Thymus (tissue), 11 donors: ENCODE measurements around the gene MGAT1. TPM values are rescaled to one million over a fixed set of nuclear protein-coding genes. Genes with fewer than 3 reads are reported as not detected.
"Not testable (repeated sequence)": the region's sequence is repeated elsewhere in the genome, so short reads cannot be mapped to it uniquely, and the experiment has no call there.

Source experiments
- DNase-seq, 9 donors: peaks; one replicate each; pipeline ENCODE4 v3.0.0-alpha.2; 2013; ENCODE audit warnings: low spot score in 9 of 9, low read depth in 6 of 9, missing footprints in 1 of 9
- H3K27ac ChIP-seq, 2 donors: one replicate each; pipeline ENCODE4 v1.5.1; 2013; ENCODE audit warnings: control low read depth in 1 of 2, low read depth in 1 of 2, low read length in 1 of 2, mild to moderate bottlenecking in 1 of 2, moderate library complexity in 1 of 2
- H3K27me3 ChIP-seq, 2 donors: one replicate each; pipeline ENCODE4 v1.5.1; 2013; ENCODE audit warnings: low read length in 1 of 2; ENCODE audit not compliant: control insufficient read depth in 2 of 2, insufficient read depth in 1 of 2
- H3K36me3 ChIP-seq, 2 donors: one replicate each; pipeline ENCODE4 v1.5.1; 2013; ENCODE audit warnings: low read length in 1 of 2, mild to moderate bottlenecking in 1 of 2, moderate library complexity in 1 of 2; ENCODE audit not compliant: control insufficient read depth in 2 of 2, insufficient read depth in 2 of 2
- H3K4me1 ChIP-seq, 2 donors: one replicate each; pipeline ENCODE4 v1.5.1; 2013; ENCODE audit warnings: low read length in 2 of 2; ENCODE audit not compliant: control insufficient read depth in 2 of 2, insufficient read depth in 2 of 2
- H3K4me3 ChIP-seq, 2 donors: one replicate each; pipeline ENCODE4 v1.5.1; 2013; ENCODE audit warnings: low read length in 2 of 2, control low read depth in 1 of 2, mild to moderate bottlenecking in 1 of 2
- H3K9me3 ChIP-seq, 2 donors: one replicate each; pipeline ENCODE4 v1.5.1; 2013; ENCODE audit warnings: low read length in 1 of 2, mild to moderate bottlenecking in 1 of 2; ENCODE audit not compliant: control insufficient read depth in 2 of 2, insufficient read depth in 1 of 2
- WGBS: extraction: QIAGEN DNeasy Blood & Tissue Kit; methylation state at CpG from one replicate; pipeline ENCODE4 v1.1.7; 2013; 5-methylcytosine and 5-hydroxymethylcytosine counted together
- polyA plus RNA-seq: library from polyadenylated mRNA; stranded (reverse); fragments of 200-250 nt; gene quantifications from one replicate; pipeline ENCODE4 v1.2.3, GENCODE V29; 2013
- total RNA-seq: library from RNA; stranded (reverse); fragments of 120-200 nt; gene quantifications from one replicate; pipeline ENCODE4 v1.2.4, GENCODE V29; 2013
- donor health status: healthy.

MGAT1 gene
- total and polyA plus RNA-seq, 2 donors, result 53.4 to 129 TPM

DNA sequence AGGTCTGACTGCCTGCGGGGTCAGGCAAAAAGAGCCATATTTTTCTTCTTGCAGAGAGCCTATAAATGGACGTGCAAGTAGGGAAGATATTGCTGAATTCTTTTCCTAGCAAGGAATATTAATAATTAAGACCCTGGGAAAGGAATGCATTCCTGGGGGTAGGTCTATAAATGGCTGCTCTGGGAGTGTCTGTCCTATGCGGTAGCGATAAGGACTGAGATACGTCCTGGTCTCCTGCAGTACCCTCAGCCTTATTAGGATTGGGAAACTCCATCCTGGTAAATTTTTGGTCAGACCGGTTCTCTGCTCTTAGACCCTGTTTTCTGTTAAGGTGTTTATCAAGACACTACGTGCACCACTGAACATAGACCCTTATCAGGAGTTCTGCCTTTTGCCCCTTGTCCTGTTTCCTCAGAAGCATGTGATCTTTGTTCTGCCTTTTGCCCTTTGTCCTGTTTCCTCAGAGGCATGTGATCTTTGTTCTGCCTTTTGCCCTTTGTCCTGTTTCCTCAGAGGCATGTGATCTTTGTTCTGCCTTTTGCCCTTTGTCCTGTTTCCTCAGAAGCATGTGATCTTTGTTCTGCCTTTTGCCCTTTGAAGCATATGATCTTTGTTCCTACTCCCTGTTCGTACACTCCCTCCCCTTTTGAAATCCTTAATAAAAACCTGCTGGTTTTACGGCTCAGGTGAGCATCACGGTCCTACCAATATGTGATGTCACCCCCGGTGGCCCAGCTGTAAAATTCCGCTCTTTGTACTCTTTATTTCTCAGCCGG is 26.3 kb upstream of the MGAT1 start:
- not testable (repeated sequence) for DNase-seq, H3K27me3 ChIP-seq, H3K36me3 ChIP-seq, H3K4me3 ChIP-seq
- peaks cover 21 to 45% of the 10 kb centered on the region in 2 donors for H3K4me1 ChIP-seq
- 91% methylated on average over 13 of the region's 13 CpGs for WGBS
- peak overlapping the region in 1 of 2 donors; percentile 43 for H3K27ac ChIP-seq
- peaks cover 0 to 26% of the 10 kb centered on the region in 2 donors for H3K9me3 ChIP-seq

DNA sequence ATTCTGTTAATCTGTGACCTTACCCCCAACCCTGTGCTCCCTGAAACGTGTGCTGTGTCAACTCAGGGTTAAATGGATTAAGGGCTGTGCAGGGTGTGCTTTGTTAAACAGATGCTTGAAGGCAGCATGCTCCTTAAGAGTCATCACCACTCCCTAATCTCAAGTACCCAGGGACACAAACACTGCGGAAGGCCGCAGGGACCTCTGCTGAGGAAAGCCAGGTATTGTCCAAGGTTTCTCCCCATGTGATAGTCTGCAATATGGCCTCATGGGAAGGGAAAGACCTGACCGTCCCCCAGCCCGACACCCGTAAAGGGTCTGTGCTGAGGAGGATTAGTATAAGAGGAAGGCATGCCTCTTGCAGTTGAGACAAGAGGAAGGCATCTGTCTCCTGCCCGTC is 24.8 kb upstream of the MGAT1 start:
- not testable (repeated sequence) for DNase-seq, H3K27ac ChIP-seq
- peaks cover 0 to 26% of the 10 kb centered on the region in 2 donors for H3K9me3 ChIP-seq

DNA sequence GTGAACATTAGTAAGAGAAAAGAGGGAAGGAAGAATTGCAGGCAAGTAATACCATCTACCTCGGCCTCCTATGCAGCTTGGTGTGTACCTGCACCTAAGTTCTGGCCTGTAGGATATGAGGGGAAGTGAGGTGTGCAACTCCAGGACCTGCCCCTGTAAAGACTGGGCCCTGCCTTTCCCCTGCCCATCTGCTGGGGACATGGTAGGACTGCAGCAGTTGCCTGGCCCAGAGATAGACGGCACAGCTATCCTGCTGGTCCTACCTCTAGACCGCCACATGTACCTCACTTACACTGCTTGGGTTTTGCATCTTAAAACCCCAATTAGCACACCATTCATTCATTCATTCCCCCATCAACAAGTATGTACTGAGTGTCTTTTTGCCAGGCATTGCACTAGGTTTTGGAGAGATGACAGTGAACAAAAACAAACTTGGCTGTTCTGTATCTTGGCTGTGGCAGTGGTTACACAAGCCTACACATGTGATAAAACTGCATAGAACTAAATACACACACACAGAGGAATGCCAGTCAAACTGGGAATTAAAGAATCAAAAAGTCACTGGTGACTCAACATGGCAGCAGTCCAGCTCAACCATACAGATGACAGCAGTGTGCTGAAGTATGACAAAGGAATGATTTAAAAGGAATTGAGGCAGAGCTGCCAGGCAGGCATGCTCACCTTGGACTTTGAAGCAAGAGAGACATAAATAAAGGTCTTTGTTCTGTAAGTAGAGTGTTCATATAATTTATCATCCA is 23.3 kb upstream of the MGAT1 start:
- Histone ChIP-seq H3K4me1 (peaks cover 11 to 33% of the 10 kb centered on the region in 2 donors), H3K27ac (peak overlapping the region in 1 of 2 donors; percentile 3), H3K4me3 (no peak overlapping the region), H3K27me3 (no peaks in the 10 kb centered on the region), H3K36me3 (peaks cover 4 to 8% of the 10 kb centered on the region in 2 donors), H3K9me3 (peaks cover 0 to 26% of the 10 kb centered on the region in 2 donors)
- WGBS, result 98% methylated on average over 3 of the region's 3 CpGs
- DNase-seq, result no peak

More for the DNA sequence above, 24.8 kb upstream of the MGAT1 start:
- WGBS, result 97% methylated on average over 7 of the region's 7 CpGs
- peaks cover 16 to 42% of the 10 kb centered on the region in 2 donors for H3K4me1 ChIP-seq
- H3K27me3 ChIP-seq, H3K4me3 ChIP-seq, H3K36me3 ChIP-seq: not testable (repeated sequence)

DNA sequence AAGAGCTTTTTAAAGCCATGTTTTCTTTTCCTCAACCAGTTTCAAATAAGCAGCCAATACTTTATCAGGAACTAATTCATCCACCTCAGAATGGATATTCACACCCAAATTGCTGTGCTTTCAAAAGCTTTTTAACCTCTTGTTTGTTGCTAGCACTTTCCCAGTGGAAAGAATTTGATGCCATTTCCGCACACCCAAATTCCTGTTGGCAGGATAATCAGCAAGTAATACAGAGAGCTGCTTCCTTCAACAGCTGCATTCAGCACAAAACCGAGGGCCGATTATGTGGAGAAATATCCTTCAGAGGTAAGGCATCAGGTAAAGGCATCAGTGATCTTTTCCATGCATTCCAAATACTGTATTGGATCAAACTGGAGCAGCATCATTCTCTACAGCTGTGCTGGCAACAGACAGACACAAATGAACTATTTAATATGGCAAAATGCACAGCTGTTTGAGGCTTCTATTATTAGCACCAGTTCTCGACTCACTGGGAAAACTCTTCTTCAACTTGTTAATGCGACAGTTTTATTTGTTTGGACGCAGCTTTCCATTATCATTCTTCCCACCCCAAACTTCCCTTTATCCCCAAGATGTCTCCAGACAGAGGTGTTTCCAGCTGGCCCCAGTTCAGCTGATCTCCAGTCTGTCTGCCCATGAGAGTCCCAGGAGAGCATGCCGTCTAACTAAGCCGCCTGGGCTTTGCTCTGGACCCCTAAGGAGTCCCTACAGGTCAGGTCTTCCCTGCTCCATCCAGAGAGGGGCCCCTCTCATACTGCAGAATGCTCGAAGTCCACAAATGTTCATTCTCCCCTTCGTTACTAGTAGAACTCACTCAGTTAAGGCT is 22.2 kb upstream of the MGAT1 start:
- Histone ChIP-seq H3K36me3 (peaks cover 2 to 4% of the 10 kb centered on the region in 2 donors), H3K4me1 (peaks cover 5 to 23% of the 10 kb centered on the region in 2 donors), H3K27me3 (no peaks in the 10 kb centered on the region), H3K4me3 (no peak overlapping the region), H3K27ac (no peak overlapping the region), H3K9me3 (peaks cover 0 to 19% of the 10 kb centered on the region in 2 donors)
- no peak for DNase-seq
- WGBS, result 91% methylated on average over 10 of the region's 10 CpGs

DNA sequence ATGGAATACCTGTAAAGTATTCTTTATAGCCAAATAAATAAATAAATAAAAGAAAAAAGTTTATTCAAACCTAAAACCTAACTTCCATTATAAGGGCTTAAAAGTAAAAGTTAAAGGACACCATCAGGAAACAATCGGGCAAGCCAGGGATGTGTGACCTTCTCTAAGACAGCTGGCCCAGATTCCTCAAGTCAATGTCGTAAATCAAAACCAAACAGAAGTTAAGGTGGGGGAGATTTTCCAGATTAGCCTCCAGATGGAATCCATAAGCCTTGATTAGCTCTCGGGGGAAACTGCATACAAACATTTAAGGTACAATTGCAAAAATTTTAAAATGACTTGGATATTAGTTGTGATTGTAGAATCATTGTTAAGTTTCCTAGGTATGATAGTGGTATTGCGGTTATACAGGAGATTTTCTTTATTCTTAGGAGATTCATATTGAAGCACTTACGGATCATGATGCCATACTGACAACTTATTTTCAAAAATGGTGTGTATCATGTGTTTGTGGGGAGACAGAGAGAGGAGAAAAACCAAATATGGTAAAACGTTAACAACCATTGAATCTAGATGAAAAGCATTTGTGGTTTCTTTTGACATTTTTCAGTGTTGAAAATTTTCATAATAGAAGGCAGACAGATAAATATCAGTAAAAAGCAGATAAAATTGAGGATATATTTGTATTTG is 21.5 kb upstream of the MGAT1 start:
- WGBS, result 57% methylated on average over 6 of the region's 6 CpGs
- Histone ChIP-seq H3K27me3 (no peaks in the 10 kb centered on the region), H3K36me3 (no peaks in the 10 kb centered on the region), H3K4me3 (no peak overlapping the region), H3K27ac (peak overlapping the region in 1 of 2 donors; percentile 33), H3K9me3 (peaks cover 0 to 11% of the 10 kb centered on the region in 2 donors), H3K4me1 (peaks cover 4 to 20% of the 10 kb centered on the region in 2 donors)
- DNase-seq, result peak in 1 of 9 donors; percentile 51

DNA sequence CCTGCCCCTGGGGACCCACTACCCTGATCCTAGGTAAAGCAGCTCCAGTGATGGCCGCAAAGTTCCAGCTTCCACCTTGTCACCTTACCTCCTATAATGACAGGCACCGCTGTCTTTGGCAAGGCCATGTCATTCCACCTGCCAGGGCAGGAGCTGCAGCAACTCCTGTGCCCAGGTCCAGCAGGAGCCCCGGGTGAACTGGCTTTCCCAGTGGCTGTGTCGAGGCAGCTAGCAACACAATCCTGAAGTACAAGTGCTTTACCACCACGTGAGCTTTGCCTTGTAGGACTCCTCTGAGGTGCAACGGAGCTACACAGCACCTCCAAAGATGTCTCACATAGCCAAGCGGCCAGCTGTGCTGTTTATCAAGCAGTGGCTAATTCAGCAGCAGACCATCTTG is 20.7 kb upstream of the MGAT1 start:
- H3K36me3 ChIP-seq, result no peaks in the 10 kb centered on the region
- peaks cover 4 to 20% of the 10 kb centered on the region in 2 donors for H3K4me1 ChIP-seq
- no peaks in the 10 kb centered on the region for H3K27me3 ChIP-seq
- no peak for DNase-seq
- H3K27ac ChIP-seq, result no peak overlapping the region
- 98% methylated on average over 7 of the region's 7 CpGs for WGBS
- no peak overlapping the region for H3K4me3 ChIP-seq
- H3K9me3 ChIP-seq, result peaks cover 0 to 9% of the 10 kb centered on the region in 2 donors

DNA sequence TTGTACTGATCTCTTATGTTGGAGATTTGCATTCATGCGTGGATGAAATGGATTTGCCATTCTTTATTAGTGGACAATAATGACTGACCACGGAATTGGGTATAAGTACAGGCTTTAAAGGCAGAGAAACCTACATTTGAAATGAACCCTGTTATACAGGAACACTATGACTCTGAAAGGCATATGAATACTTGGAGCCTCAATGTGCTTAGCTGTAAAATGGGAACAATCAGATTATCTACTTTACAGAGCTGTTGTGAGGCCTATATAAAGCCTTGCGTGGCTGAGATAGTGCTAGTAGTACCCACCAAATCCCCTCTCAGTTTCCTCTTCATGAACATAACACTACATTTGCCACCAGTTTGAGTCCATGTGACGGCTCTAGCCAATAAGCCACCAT is 18.9 kb upstream of the MGAT1 start:
- Histone ChIP-seq H3K27me3 (no peaks in the 10 kb centered on the region), H3K36me3 (no peaks in the 10 kb centered on the region), H3K4me1 (peaks cover 11 to 36% of the 10 kb centered on the region in 2 donors), H3K27ac (peak overlapping the region in 1 of 2 donors; percentile 49), H3K9me3 (peaks cover 0 to 5% of the 10 kb centered on the region in 2 donors), H3K4me3 (no peak overlapping the region)
- 97% methylated on average over 4 of the region's 4 CpGs for WGBS
- no peak for DNase-seq

DNA sequence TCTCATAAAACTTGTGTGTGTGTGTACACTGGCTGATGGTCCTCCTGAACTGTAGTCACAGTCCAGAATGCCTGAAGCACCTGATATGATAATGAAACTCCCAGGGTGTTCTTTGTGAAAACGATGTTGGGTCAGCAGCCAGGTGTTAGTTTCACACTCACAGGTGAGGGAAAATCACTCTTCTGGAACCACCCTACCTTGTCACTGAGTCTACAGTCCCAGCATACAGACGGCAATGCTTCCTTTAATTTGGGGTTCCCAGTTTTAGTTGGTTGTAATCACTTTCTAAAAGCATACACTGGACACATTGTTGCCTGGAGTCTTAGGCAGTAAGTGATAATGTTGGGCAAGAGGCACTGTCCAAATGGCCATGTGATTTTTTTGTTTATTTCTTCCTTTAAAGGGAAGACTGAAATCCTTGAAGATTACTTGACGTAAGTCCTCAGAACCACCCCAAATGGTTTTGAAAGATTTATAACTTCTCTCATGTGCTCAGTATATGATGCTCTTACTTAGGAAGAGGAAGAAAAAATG is 18.2 kb upstream of the MGAT1 start:
- Histone ChIP-seq H3K9me3 (peaks cover 0 to 5% of the 10 kb centered on the region in 2 donors), H3K27ac (peak overlapping the region in 1 of 2 donors; percentile 46)
- 87% methylated on average over 3 of the region's 3 CpGs for WGBS

More for the DNA sequence above, 18.2 kb upstream of the MGAT1 start:
- no peak overlapping the region for H3K4me3 ChIP-seq
- no peak for DNase-seq
- no peaks in the 10 kb centered on the region for H3K27me3 ChIP-seq
- peaks cover 15 to 43% of the 10 kb centered on the region in 2 donors for H3K4me1 ChIP-seq
- no peaks in the 10 kb centered on the region for H3K36me3 ChIP-seq
